SK-N-SH treated with all-trans-retinoic acid at 6 μM for 48 hours (cell line): ENCODE data around the gene SYK.
"Not testable (repeated sequence)": the region's sequence is repeated elsewhere in the genome, so short reads cannot be mapped to it uniquely, and the experiment has no call there.

ENCODE experiments used
- ATAC-seq: fragments of 200-7000 bp; cut with Tn5 transposase; 3 replicates; pipeline ENCODE4 v1.9.1; 2020; ENCODE audit warnings: mild to moderate bottlenecking, moderate library complexity
- ARNTL ChIP-seq: fragments of 450-650 bp; formaldehyde crosslinking; IDR thresholded peaks from 2 replicates; pipeline ENCODE4 v1.5.0; 2020; ENCODE audit warnings: low read depth, mild to moderate bottlenecking, moderate library complexity, borderline replicate concordance
- CREB5 ChIP-seq: fragments of 250-450 bp; sonication (Bioruptor Pico); IDR thresholded peaks from 2 replicates; pipeline ENCODE4 v1.5.1; 2020; ENCODE audit warnings: low read depth, mild to moderate bottlenecking, moderate library complexity
- CSDC2 ChIP-seq: fragments of 250-450 bp; sonication (Bioruptor Pico); IDR thresholded peaks from 2 replicates; pipeline ENCODE4 v1.5.0; 2020; ENCODE audit warnings: mild to moderate bottlenecking, moderate library complexity
- CSRNP3 ChIP-seq: fragments of 250-450 bp; sonication (Bioruptor Pico); IDR thresholded peaks from 2 replicates; pipeline ENCODE4 v1.5.1; 2021; ENCODE audit warnings: mild to moderate bottlenecking, moderate library complexity
- ESRRG ChIP-seq: fragments of 250-450 bp; sonication (Bioruptor Pico); IDR thresholded peaks from 2 replicates; pipeline ENCODE4 v1.6.1; 2021; ENCODE audit warnings: mild to moderate bottlenecking
- ISL1 ChIP-seq: fragments of 250-450 bp; sonication (Bioruptor Pico); IDR thresholded peaks from 2 replicates; pipeline ENCODE4 v2.1.2; 2022; ENCODE audit warnings: mild to moderate bottlenecking, moderate library complexity
- OSR1 ChIP-seq: fragments of 250-450 bp; sonication (Bioruptor Pico); IDR thresholded peaks from 2 replicates; pipeline ENCODE4 v1.8.0; 2022; ENCODE audit warnings: moderate library complexity, mild to moderate bottlenecking, inconsistent platforms
- PATZ1 ChIP-seq: fragments of 250-450 bp; sonication (Bioruptor Pico); IDR thresholded peaks from 2 replicates; pipeline ENCODE4 v1.8.0; 2020; ENCODE audit warnings: mild to moderate bottlenecking, moderate library complexity, borderline replicate concordance
- POU6F1 ChIP-seq: fragments of 250-450 bp; sonication (Bioruptor Pico); IDR thresholded peaks from 2 replicates; pipeline ENCODE4 v1.8.0; 2021; ENCODE audit warnings: low read depth, mild to moderate bottlenecking, moderate library complexity, borderline replicate concordance
- PPARA ChIP-seq: fragments of 250-450 bp; sonication (Bioruptor Pico); IDR thresholded peaks from 2 replicates; pipeline ENCODE4 v1.5.0; 2020; ENCODE audit warnings: mild to moderate bottlenecking, borderline replicate concordance
- RARB ChIP-seq: fragments of 250-450 bp; sonication (Bioruptor Pico); IDR thresholded peaks from 2 replicates; pipeline ENCODE4 v1.8.0; 2021; ENCODE audit warnings: mild to moderate bottlenecking, moderate library complexity
- SNAI2 ChIP-seq: fragments of 250-450 bp; sonication (Bioruptor Pico); IDR thresholded peaks from 2 replicates; pipeline ENCODE4 v1.5.0; 2020; ENCODE audit warnings: mild to moderate bottlenecking, moderate library complexity
- TCF4 ChIP-seq: fragments of 250-450 bp; sonication (Bioruptor Pico); IDR thresholded peaks from 2 replicates; pipeline ENCODE4 v1.8.0; 2021; ENCODE audit warnings: mild to moderate bottlenecking, moderate library complexity, borderline replicate concordance
- TOX ChIP-seq: fragments of 250-450 bp; sonication (Bioruptor Pico); IDR thresholded peaks from 2 replicates; pipeline ENCODE4 v1.8.0; 2021; ENCODE audit warnings: mild to moderate bottlenecking, moderate library complexity, borderline replicate concordance
- TSHZ2 ChIP-seq: fragments of 250-450 bp; sonication (Bioruptor Pico); IDR thresholded peaks from 2 replicates; pipeline ENCODE4 v1.5.0; 2020; ENCODE audit warnings: mild to moderate bottlenecking, moderate library complexity
- ZFP3 ChIP-seq: fragments of 250-450 bp; sonication (Bioruptor Pico); IDR thresholded peaks from 2 replicates; pipeline ENCODE4 v1.5.0; 2020; ENCODE audit warnings: mild to moderate bottlenecking, moderate library complexity
- ZFP30 ChIP-seq: fragments of 450-650 bp; formaldehyde crosslinking; IDR thresholded peaks from 2 replicates; pipeline ENCODE4 v1.5.0; 2022; ENCODE audit warnings: mild to moderate bottlenecking, moderate library complexity
- ZNF565 ChIP-seq: fragments of 450-650 bp; formaldehyde crosslinking; conservative IDR thresholded peaks from 2 replicates; pipeline ENCODE4 v1.5.0; 2020; ENCODE audit warnings: low read depth, mild to moderate bottlenecking, moderate library complexity
- ZNF70 ChIP-seq: fragments of 450-650 bp; formaldehyde crosslinking; IDR thresholded peaks from 2 replicates; pipeline ENCODE4 v1.5.0; 2020; ENCODE audit warnings: mild to moderate bottlenecking, moderate library complexity
- ZNF8 ChIP-seq: fragments of 450-650 bp; formaldehyde crosslinking; IDR thresholded peaks from 2 replicates; pipeline ENCODE4 v1.5.0; 2020; ENCODE audit warnings: mild to moderate bottlenecking, moderate library complexity

The SYK gene

GRCh38 chr9:90787771-90788460 lies 13.7 kb upstream of the SYK start (continued):
- TF ChIP-seq CREB5 (no peak), TCF4 (CRISPR knock-in tag) (no peak), ZNF8 (CRISPR knock-in tag) (no peak), TSHZ2 (CRISPR knock-in tag) (no peak), ZNF565 (no peak), ISL1 (CRISPR knock-in tag) (no peak), ESRRG (CRISPR knock-in tag) (no peak)

GRCh38 chr9:90788527-90788926 lies 13.1 kb upstream of the SYK start:
- not testable (repeated sequence) for ATAC-seq

- ATAC-seq, result no peak
- TF ChIP-seq ZNF8 (CRISPR knock-in tag) (no peak), ZFP3 (CRISPR knock-in tag) (no peak), TOX (CRISPR knock-in tag) (no peak), PATZ1 (no peak), TSHZ2 (CRISPR knock-in tag) (no peak), TCF4 (CRISPR knock-in tag) (no peak), ISL1 (CRISPR knock-in tag) (no peak), ARNTL (CRISPR knock-in tag) (no peak), CSRNP3 (no peak), ZFP30 (CRISPR knock-in tag) (no peak), CSDC2 (CRISPR knock-in tag) (no peak), PPARA (CRISPR knock-in tag) (no peak), RARB (CRISPR knock-in tag) (no peak), ESRRG (CRISPR knock-in tag) (no peak), OSR1 (CRISPR knock-in tag) (no peak), SNAI2 (no peak), ZNF565 (no peak)
These were observed 12.2 kb upstream of the SYK start for GRCh38 chr9:90789408-90789807.

- no peak for ATAC-seq
- no peak for TF ChIP-seq POU6F1 (CRISPR knock-in tag)
- no peak for TF ChIP-seq ZNF565
- TF ChIP-seq ZFP3 (CRISPR knock-in tag), result no peak
- no peak for TF ChIP-seq CREB5
- TF ChIP-seq TOX (CRISPR knock-in tag), result no peak
- TF ChIP-seq ZFP30 (CRISPR knock-in tag), result no peak
- no peak for TF ChIP-seq ZNF70
- TF ChIP-seq CSRNP3, result no peak
- no peak for TF ChIP-seq CSDC2 (CRISPR knock-in tag)
These were observed 11.8 kb upstream of the SYK start for GRCh38 chr9:90789862-90790261.
